SK-N-SH (cell line): ENCODE results near the gene SELENOK. TPM values are rescaled to one million over a fixed set of nuclear protein-coding genes. Genes with fewer than 3 reads are reported as not detected.

Experiments used
- CTCF ChIA-PET: fragments of 300-600, 350-600 bp; formaldehyde crosslinking; extraction: SDS; loops from one replicate; lab custom pipeline; 2021; lab: Yijun Ruan, JAX
- POLR2A ChIA-PET: fragments of 350-600 bp; sonication (Branson Sonifier 250); formaldehyde crosslinking; extraction: SDS; loops from one replicate; lab custom pipeline; 2020; ENCODE audit warnings: antibody characterized with exemption, inconsistent platforms; lab: Yijun Ruan, JAX
- DNase-seq: peaks from one replicate; pipeline ENCODE4 v3.0.0; 2012
- H2AFZ ChIP-seq: fragments of 200-600 bp; sonication (generic); 2 replicates; pipeline ENCODE4 v1.8.1; 2016; ENCODE audit warnings: antibody characterized with exemption, mild to moderate bottlenecking, low read depth
- H3F3A ChIP-seq: fragments of 200-600 bp; sonication (generic); replicated peaks from 2 replicates; pipeline ENCODE3; 2016; ENCODE audit warnings: antibody characterized with exemption, mild to moderate bottlenecking; ENCODE audit not compliant: insufficient read depth
- H3K27ac ChIP-seq, 2 experiments: fragments of 200-500 bp in 1 of 2; fragments of 200-600 bp in 1 of 2; sonication (Bioruptor generic) in 1 of 2; sonication (generic), shearing (Covaris generic) in 1 of 2; 2 replicates each; pipeline versions ENCODE4 v1.5.1 to v1.6.1; 2014 to 2016; ENCODE audit warnings: low read depth in 2 of 2, inconsistent platforms in 1 of 2, low read length in 1 of 2, mild to moderate bottlenecking in 1 of 2, mixed read lengths in 1 of 2
- H3K27me3 ChIP-seq: fragments of 200-600 bp; sonication (generic), shearing (Covaris generic); 2 replicates; pipeline ENCODE4 v1.6.1; 2016; ENCODE audit warnings: mixed run types; ENCODE audit not compliant: insufficient read depth
- H3K36me3 ChIP-seq, 2 experiments: fragments of 200-500 bp in 1 of 2; fragments of 200-600 bp in 1 of 2; sonication (Bioruptor generic) in 1 of 2; sonication (generic) in 1 of 2; replicated peaks in 1 of 2; 2 replicates each; pipeline versions ENCODE3 to v1.5.1; 2014 to 2016; ENCODE audit warnings: low read length in 1 of 2, mild to moderate bottlenecking in 1 of 2; ENCODE audit not compliant: insufficient read depth in 2 of 2, control insufficient read depth in 1 of 2
- H3K4me1 ChIP-seq, 2 experiments: fragments of 200-500 bp in 1 of 2; fragments of 200-600 bp in 1 of 2; sonication (Bioruptor generic) in 1 of 2; sonication (generic), shearing (Covaris generic) in 1 of 2; 2 replicates each; pipeline versions ENCODE4 v1.5.1 to v1.6.1; 2014 to 2016; ENCODE audit warnings: low read depth in 1 of 2, low read length in 1 of 2, mixed run types in 1 of 2; ENCODE audit not compliant: insufficient read depth in 2 of 2, control insufficient read depth in 1 of 2
- H3K4me2 ChIP-seq: fragments of 200-600 bp; sonication (generic), shearing (Covaris generic); 2 replicates; pipeline ENCODE4 v1.6.1; 2017; ENCODE audit warnings: mixed run types
- H3K4me3 ChIP-seq, 2 experiments: fragments of 200-500 bp in 1 of 2; fragments of 200-600 bp in 1 of 2; sonication (Bioruptor generic) in 1 of 2; sonication (generic), shearing (Covaris generic) in 1 of 2; 2 replicates each; pipeline versions ENCODE4 v1.5.1 to v1.8.1; 2014 to 2016; ENCODE audit warnings: low read depth in 2 of 2, inconsistent platforms in 1 of 2, low read length in 1 of 2, mild to moderate bottlenecking in 1 of 2, mixed read lengths in 1 of 2, moderate library complexity in 1 of 2
- H3K79me2 ChIP-seq: fragments of 200-600 bp; sonication (generic); 2 replicates; pipeline ENCODE4 v1.8.1; 2017; ENCODE audit warnings: mild to moderate bottlenecking; ENCODE audit not compliant: insufficient read depth
- H3K9ac ChIP-seq: fragments of 200-600 bp; sonication (generic); 2 replicates; pipeline ENCODE4 v1.6.1; 2017; ENCODE audit warnings: mixed run types
- H3K9me2 ChIP-seq: fragments of 200-600 bp; sonication (generic); 2 replicates; pipeline ENCODE4 v1.6.1; 2017; ENCODE audit warnings: mixed run types
- H3K9me3 ChIP-seq: fragments of 200-600 bp; sonication (generic); 2 replicates; pipeline ENCODE4 v1.6.1; 2017; ENCODE audit warnings: mixed run types, mild to moderate bottlenecking, moderate library complexity
- H4K20me1 ChIP-seq: fragments of 200-600 bp; sonication (generic); 2 replicates; pipeline ENCODE4 v1.6.1; 2017; ENCODE audit warnings: mild to moderate bottlenecking, mixed run types; ENCODE audit not compliant: insufficient read depth
- CTCF ChIP-seq: fragments of 200-600 bp; sonication (generic); IDR thresholded peaks from 2 replicates; pipeline ENCODE4 v1.6.1; 2017; ENCODE audit warnings: antibody characterized with exemption, mild to moderate bottlenecking, moderate library complexity
- ELF1 ChIP-seq: IDR thresholded peaks from 2 replicates; pipeline ENCODE4 v1.4.0; 2012
- FOXJ3 ChIP-seq: sonication (generic); formaldehyde crosslinking; IDR thresholded peaks from 2 replicates; pipeline ENCODE4 v1.5.1; 2020; ENCODE audit warnings: mild to moderate bottlenecking, missing genetic modification reagents
- FOXM1 ChIP-seq: IDR thresholded peaks from 2 replicates; pipeline ENCODE4 v1.4.0; 2012; ENCODE audit warnings: low read depth, mild to moderate bottlenecking
- IRF3 ChIP-seq: fragments of 150-350 bp; IDR thresholded peaks from 2 replicates; pipeline ENCODE4 v1.6.1; 2016; ENCODE audit warnings: mild to moderate bottlenecking, low read depth, low read length
- JUND ChIP-seq: IDR thresholded peaks from 2 replicates; pipeline ENCODE4 v1.4.0; 2012
- MEF2A ChIP-seq: IDR thresholded peaks from 2 replicates; pipeline ENCODE4 v1.4.0; 2012; ENCODE audit warnings: low read depth, borderline replicate concordance
- NFIC ChIP-seq: IDR thresholded peaks from 2 replicates; pipeline ENCODE4 v1.4.0; 2012; ENCODE audit warnings: borderline replicate concordance
- PBX3 ChIP-seq: IDR thresholded peaks from 2 replicates; pipeline ENCODE4; 2012
- REST ChIP-seq: IDR thresholded peaks from 2 replicates; pipeline ENCODE4 v1.6.1; 2012; ENCODE audit warnings: mild to moderate bottlenecking, low read depth, low read length, moderate library complexity
- RFX5 ChIP-seq: IDR thresholded peaks from 2 replicates; pipeline ENCODE4 v1.6.1; 2012; ENCODE audit warnings: mild to moderate bottlenecking, improper control_type of control experiment, low read length
- RXRA ChIP-seq: IDR thresholded peaks from 2 replicates; pipeline ENCODE4 v1.4.0; 2012; ENCODE audit warnings: low read depth, mild to moderate bottlenecking, borderline replicate concordance
- TAF1 ChIP-seq: IDR thresholded peaks from 2 replicates; pipeline ENCODE4 v1.6.1; 2012; ENCODE audit warnings: low read depth, mild to moderate bottlenecking, low read length, moderate library complexity, borderline replicate concordance
- USF2 ChIP-seq: fragments of 150-350 bp; IDR thresholded peaks from 2 replicates; pipeline ENCODE4 v1.6.1; 2017; ENCODE audit warnings: antibody characterized with exemption, low read length, low read depth, borderline replicate concordance
- YY1 ChIP-seq: IDR thresholded peaks from 2 replicates; pipeline ENCODE4 v1.4.0; 2012; ENCODE audit warnings: low read depth, mild to moderate bottlenecking
- ZBTB33 ChIP-seq: IDR thresholded peaks from 2 replicates; pipeline ENCODE4 v1.4.0; 2012; ENCODE audit warnings: low read depth, borderline replicate concordance
- WGBS: methylation state at CpG from one replicate; pipeline ENCODE4 v1.1.6; 2017; ENCODE audit warnings: low lambda C conversion rate; 5-methylcytosine and 5-hydroxymethylcytosine counted together
- polyA plus RNA-seq, 3 experiments: library from polyadenylated mRNA; depleted of rRNA; stranded (reverse); fragments of >200 nt; gene quantifications; 2 replicates each; pipeline ENCODE4 v1.2.3, GENCODE V29; 2012

SELENOK gene
- polyA plus RNA-seq, 1 of the 3 experiments (the other 2 are of a cell fraction), result 29.2 TPM

GRCh38 chr3:53846134-53846850 is 45.4 kb downstream of the SELENOK start, which contains the start of the genes CHDH and IL17RB:
CHDH (minus strand) TSS chr3:53846419; CDS start chr3:53824008, 22,411 bp downstream.
IL17RB (plus strand) TSS chr3:53846568; CDS start chr3:53846589, 21 bp downstream.
- peaks cover 0 to 11% of the 10 kb centered on the region in 2 experiments; a peak in 1 of 4 replicates for H3K4me1 ChIP-seq

GRCh38 chr3:53845881-53846133 is 45.9 kb downstream of the SELENOK start:
- H3K36me3 ChIP-seq, result no peaks in the 10 kb centered on the region
- DNase-seq, result peak; percentile 75
- no peak overlapping the region for H3K27ac ChIP-seq
- no peaks in the 10 kb centered on the region for H4K20me1 ChIP-seq
- peak overlapping the region; percentile 72 for H3K4me2 ChIP-seq
- peak overlapping the region; percentile 16; the same call in 1 of the 2 replicates for H2AFZ ChIP-seq
- H3F3A ChIP-seq, result no peaks in the 10 kb centered on the region
- H3K9me2 ChIP-seq, result no peaks in the 10 kb centered on the region
- H3K4me3 ChIP-seq, result peak overlapping the region; percentile 44 to 46; a peak in 3 of 4 replicates
- no peaks in the 10 kb centered on the region for H3K79me2 ChIP-seq
- no peaks in the 10 kb centered on the region for H3K9me3 ChIP-seq
- H3K4me1 ChIP-seq, result peaks cover 0 to 14% of the 10 kb centered on the region in 2 experiments; a peak in 1 of 4 replicates
- H3K9ac ChIP-seq, result no peak overlapping the region
- ChIA-PET POLR2A (no interaction called here), CTCF (interaction anchor here (1.5 kb wide), 1 partner anchor 46 kb away, joined by 3 read pairs; no protein-coding TSS in a partner anchor)
- 5% methylated on average over 4 of the region's 34 CpGs for whole genome bisulfite sequencing
- peaks cover 30% of the 10 kb centered on the region for H3K27me3 ChIP-seq
- no peak for TF ChIP-seq ZBTB33
- no peak for TF ChIP-seq CTCF
- no peak for TF ChIP-seq MEF2A
- TF ChIP-seq JUND, result no peak
- TF ChIP-seq REST, result no peak
- no peak for TF ChIP-seq NFIC
- TF ChIP-seq IRF3, result no peak
- no peak for TF ChIP-seq USF2
- no peak for TF ChIP-seq ELF1

More at GRCh38 chr3:53846134-53846850, 45.4 kb downstream of the SELENOK start, which contains the start of the genes CHDH and IL17RB:
- 0% methylated on average over 8 of the region's 91 CpGs for WGBS
- Histone ChIP-seq H3K4me3 (peak within 1 kb of the TSS; percentile 44 to 46; a peak in 3 of 4 replicates), H4K20me1 (no peaks in the 10 kb centered on the region), H3K4me2 (peak within 1 kb of the TSS; percentile 72), H3K9me3 (no peaks in the 10 kb centered on the region), H2AFZ (peak within 1 kb of the TSS; percentile 16; the same call in 1 of the 2 replicates), H3F3A (no peaks in the 10 kb centered on the region), H3K9me2 (no peaks in the 10 kb centered on the region), H3K9ac (no peak within 1 kb of the TSS), H3K79me2 (no peaks in the 10 kb centered on the region), H3K27ac (no peak within 1 kb of the TSS), H3K36me3 (no peaks in the 10 kb centered on the region), H3K27me3 (peaks cover 30% of the 10 kb centered on the region)
- TF ChIP-seq JUND (no peak), RXRA (no peak), TAF1 (no peak), YY1 (no peak), PBX3 (no peak), FOXM1 (no peak), RFX5 (no peak), FOXJ3 (CRISPR knock-in tag) (no peak; the same call in 1 of the 2 replicates)
- peak; percentile 83 for DNase-seq
- ChIA-PET POLR2A (no interaction called here), CTCF (no interaction called here)
